ENCODE data around the gene ELK3.

Gene ELK3

DNA sequence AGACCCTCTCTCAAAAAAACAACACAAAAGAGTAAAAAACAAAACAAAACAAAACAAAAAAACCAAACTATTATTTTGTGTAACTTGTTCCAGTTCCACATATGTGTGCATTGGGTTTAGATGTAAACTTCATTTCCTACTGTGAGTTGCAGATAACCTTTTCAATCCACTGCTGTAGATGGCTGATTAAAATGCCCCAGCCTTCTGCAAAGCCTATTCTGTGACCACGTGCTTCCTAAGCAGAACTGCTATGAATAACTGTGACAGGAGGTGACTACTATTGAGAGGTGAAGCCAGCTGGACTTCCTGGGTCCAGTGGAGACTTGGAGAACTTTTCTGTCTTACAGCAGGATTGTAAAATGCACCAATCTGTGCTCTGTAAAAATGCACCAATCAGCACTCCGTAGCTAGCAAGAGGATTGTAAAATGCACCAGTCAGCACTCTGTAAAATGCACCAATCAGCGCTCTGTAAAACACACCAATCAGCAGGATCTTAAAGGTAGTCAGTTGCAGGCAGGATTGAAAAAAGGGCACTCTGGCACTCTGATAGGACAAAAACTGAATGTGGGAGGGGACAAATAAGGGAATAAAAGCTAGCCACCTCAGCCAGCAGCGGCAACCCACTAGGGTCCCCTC is 10.3 kb upstream of the ELK3 start:
- no peak for DNase-seq (ENCODE audit: low spot score)
- in situ Hi-C loops (cut with MboI; ENCODE audit: low pct_unique_long_range_greater_than_20kb, low sequenced_read_pairs, unreplicated experiment) = no loop called here
- TF ChIP-seq, protein P1, sequence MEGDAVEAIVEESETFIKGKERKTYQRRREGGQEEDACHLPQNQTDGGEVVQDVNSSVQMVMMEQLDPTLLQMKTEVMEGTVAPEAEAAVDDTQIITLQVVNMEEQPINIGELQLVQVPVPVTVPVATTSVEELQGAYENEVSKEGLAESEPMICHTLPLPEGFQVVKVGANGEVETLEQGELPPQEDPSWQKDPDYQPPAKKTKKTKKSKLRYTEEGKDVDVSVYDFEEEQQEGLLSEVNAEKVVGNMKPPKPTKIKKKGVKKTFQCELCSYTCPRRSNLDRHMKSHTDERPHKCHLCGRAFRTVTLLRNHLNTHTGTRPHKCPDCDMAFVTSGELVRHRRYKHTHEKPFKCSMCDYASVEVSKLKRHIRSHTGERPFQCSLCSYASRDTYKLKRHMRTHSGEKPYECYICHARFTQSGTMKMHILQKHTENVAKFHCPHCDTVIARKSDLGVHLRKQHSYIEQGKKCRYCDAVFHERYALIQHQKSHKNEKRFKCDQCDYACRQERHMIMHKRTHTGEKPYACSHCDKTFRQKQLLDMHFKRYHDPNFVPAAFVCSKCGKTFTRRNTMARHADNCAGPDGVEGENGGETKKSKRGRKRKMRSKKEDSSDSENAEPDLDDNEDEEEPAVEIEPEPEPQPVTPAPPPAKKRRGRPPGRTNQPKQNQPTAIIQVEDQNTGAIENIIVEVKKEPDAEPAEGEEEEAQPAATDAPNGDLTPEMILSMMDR (IDR thresholded peaks at IDR 0.05; ENCODE audit: extremely low read depth, insufficient read depth, missing control alignments) = no peak

DNA sequence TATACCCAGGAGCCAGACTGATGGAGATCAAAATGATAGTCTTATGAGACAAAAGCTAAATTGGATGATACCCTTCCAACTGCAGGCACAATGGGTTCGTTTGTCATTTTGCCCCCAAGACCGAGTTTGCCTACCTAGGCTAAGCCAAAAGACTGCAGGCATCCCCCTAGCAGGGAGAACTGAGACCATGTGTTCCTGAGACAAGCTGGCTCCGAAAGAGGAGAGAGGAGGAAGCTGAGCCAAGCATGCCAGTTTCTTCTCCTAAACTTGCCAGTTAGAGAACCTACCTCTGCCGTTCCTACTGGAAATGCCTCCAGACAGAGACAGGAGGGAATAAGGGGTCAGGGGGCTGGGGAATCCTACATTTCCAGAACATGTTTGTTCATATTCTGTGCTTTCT is 8.3 kb upstream of the ELK3 start:
- in situ Hi-C loops (cut with MboI; ENCODE audit: low pct_unique_long_range_greater_than_20kb, low sequenced_read_pairs, unreplicated experiment) = no loop called here
- TF ChIP-seq, protein P1 (IDR thresholded peaks at IDR 0.05; ENCODE audit: extremely low read depth, insufficient read depth, missing control alignments) = no peak
- no peak for DNase-seq (ENCODE audit: low spot score)

DNA sequence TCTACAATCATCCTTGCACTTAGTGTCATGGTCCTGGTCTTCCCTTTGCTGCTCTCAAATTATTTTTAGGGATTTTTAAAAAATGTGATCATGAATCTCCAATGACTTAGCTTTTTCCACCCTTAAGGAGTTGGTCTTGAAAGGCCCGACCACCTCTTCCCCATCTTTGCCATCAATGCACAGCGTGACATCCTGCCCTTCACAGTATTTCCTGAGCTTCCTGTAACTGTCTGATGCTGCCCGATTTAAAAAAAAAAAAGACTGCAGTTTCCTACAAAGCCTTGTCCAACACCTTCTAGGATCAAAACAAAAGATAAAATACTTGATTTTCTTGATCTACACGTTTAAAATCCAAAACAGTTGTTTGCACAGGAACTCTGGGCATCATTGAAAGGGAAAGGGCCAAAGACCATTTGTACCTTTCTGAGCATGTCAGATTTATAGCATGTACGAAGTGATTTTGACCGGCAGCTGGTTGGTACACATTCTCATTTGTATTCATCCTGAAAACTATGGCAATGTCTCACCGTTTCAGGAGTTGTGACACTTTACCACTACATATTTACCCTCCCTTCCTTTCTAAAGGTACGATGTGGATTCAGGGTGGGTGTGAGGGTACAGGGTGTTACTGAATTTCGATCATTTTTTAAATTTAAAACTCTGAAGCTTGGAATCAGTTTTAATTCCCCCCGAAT is 7.4 kb upstream of the ELK3 start:
- in situ Hi-C loops (cut with MboI; ENCODE audit: low pct_unique_long_range_greater_than_20kb, low sequenced_read_pairs, unreplicated experiment) = no loop called here
- TF ChIP-seq, protein P1 (IDR thresholded peaks at IDR 0.05; ENCODE audit: extremely low read depth, insufficient read depth, missing control alignments) = no peak
- no peak for DNase-seq (ENCODE audit: low spot score)

DNA sequence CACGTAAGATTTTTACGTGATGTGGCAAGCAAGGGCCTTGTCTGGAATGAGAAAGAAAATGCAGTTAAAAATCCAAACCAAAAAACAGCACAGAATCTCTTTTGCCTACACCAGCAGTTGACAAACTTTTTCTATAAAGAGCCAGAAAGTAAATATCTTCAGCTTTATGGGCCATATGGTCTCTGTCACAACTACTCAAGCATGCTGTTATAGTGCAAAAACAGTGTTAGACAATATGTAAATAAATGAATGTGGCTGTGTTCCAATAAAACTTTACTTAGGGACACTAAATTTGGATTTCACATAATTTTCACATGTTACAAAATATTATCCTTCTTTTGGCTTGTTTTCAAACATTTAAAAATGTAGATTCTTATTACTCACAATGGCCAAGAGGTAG is 6.2 kb upstream of the ELK3 start:
- in situ Hi-C loops (cut with MboI; ENCODE audit: low pct_unique_long_range_greater_than_20kb, low sequenced_read_pairs, unreplicated experiment) = no loop called here
- TF ChIP-seq, protein P1 (IDR thresholded peaks at IDR 0.05; ENCODE audit: extremely low read depth, insufficient read depth, missing control alignments) = no peak
- DNase-seq (ENCODE audit: low spot score) = no peak

DNA sequence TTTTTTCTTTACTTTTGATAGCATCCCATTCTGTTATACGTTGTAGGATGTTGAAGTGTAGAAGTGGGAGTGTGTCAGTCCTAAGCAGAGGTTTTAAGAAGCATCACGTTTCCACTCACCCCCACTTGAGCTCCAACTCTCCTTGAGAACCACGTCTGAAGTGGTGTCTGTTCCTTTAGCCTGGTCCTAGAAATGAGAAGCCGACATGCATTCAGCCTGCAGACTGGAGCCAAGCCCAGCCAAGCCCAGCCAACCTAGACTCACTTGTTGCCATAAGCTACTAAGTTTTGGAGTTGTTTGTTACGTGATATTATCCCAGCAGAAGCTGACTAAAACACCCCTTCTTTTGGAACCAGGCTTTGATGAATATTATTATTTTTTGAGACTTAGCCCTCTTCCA is 4.4 kb upstream of the ELK3 start:
- in situ Hi-C loops (cut with MboI; ENCODE audit: low pct_unique_long_range_greater_than_20kb, low sequenced_read_pairs, unreplicated experiment) = no loop called here
- TF ChIP-seq, protein P1 (IDR thresholded peaks at IDR 0.05; ENCODE audit: extremely low read depth, insufficient read depth, missing control alignments) = no peak
- no peak for DNase-seq (ENCODE audit: low spot score)

DNA sequence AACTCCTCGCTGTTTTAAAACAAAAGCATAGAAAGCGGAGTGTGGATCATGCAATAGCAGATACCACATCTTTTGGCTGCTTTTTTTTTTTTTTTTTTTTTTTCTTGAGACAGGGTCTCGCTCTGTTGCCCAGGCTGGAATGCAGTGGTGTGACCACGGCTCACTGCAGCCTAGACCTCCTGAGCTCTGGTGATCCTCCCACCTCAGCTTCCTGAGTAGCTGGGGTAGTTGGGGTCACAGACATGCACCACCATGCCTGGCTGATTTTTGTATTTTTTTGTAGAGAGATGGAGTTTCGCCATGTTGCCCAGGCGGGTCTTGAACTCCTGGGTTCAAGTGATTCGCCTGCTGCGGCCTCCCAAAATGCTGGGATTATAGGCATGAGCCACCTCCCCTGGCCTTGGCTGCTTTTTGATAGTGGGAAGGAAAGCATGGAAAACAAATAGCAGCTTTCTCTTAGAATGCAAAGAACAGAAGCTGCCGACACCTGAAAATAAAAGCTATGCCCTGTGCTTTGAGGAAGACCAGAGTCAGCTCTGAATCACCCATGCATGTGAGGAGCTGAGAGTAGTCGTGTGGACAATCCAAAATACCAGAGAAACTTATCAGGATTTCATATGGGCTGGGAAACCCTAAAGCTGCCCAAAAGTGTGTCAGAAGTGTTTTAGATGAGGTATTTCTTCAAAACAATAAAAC is 3.6 kb upstream of the ELK3 start:
- TF ChIP-seq, protein P1 (IDR thresholded peaks at IDR 0.05; ENCODE audit: extremely low read depth, insufficient read depth, missing control alignments) = no peak
- in situ Hi-C loops (cut with MboI; ENCODE audit: low pct_unique_long_range_greater_than_20kb, low sequenced_read_pairs, unreplicated experiment) = no loop called here
- DNase-seq (ENCODE audit: low spot score) = no peak

Measured in GM13977 (cell line).